ENCODE measurements around the gene INTS11. TPM values are rescaled to one million over a fixed set of nuclear protein-coding genes. Genes with fewer than 3 reads are reported as not detected.
A peak's percentile ranks its signal among the peaks of the same experiment; 100 is the strongest.

Gene INTS11
- total and polyA plus RNA-seq, 9 of the 15 experiments (the other 6 are each of a cell fraction or from before 2014, with no cell fraction given) = 3.6 to 183 (median 110) TPM

DNA sequence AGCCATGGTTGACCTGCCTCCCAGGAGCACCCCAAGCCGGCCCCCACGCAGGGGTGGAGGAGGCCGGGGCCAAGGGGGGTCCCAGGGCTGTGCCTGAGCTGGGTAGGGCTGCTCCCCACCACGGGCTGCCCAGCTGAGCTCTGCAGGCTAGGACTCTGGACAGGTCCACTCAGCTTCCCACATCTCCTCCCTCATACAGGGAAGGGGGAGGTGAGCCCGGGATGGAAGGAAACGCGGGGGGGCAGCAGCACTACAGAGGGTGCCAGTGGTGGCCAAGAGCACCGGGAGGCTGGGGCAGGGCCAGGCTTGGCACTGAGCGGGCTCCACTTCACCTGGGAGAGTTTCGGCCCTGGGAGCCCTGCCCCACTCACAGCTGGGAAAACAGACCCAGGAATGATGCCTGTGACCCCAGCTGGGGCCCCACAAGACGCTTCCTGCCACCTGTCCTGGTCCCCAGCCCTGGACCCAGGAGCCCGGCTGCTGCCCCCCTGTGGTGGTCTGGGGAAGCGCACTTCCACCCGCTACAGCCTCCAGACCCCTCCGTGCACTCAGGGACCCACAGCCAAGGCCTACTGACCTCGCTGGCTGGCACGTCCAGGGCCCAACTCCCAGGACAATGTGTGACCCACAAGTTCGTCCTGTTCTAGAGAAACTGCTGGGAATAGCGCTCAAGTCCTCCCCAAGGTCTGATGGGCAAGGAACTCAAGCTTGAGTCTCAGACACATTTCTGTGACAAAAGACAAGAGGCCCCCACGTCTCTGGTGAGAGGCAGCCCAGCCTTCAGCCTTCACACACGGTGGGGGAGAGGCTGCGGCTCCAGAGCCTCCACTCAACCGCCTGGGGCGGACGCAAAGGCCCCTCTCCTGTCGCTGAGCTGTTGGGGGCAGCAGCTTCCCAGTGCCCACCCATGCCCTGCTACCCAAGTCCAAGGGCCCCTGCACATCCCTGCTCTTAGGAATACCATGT lies 47.6 kb upstream of the INTS11 start (continued):
- TF ChIP-seq, protein P1, sequence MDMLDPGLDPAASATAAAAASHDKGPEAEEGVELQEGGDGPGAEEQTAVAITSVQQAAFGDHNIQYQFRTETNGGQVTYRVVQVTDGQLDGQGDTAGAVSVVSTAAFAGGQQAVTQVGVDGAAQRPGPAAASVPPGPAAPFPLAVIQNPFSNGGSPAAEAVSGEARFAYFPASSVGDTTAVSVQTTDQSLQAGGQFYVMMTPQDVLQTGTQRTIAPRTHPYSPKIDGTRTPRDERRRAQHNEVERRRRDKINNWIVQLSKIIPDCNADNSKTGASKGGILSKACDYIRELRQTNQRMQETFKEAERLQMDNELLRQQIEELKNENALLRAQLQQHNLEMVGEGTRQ (CRISPR knock-in tag; IDR thresholded peaks at IDR 0.05) = no peak
- TF ChIP-seq ZNF224 (CRISPR knock-in tag; IDR thresholded peaks at IDR 0.05) (no peak), PTRF (tag; IDR thresholded peaks at IDR 0.05) (no peak), LCOR (CRISPR knock-in tag; IDR thresholded peaks at IDR 0.05) (0 out of 2 replicates have a peak, but pooled peaks have one; percentile 36), ZNF445 (CRISPR knock-in tag; IDR thresholded peaks at IDR 0.05; ENCODE audit: low read depth) (no peak), ELF2 (CRISPR knock-in tag; IDR thresholded peaks at IDR 0.05) (peak; percentile 55; the same call in 1 of the 2 replicates), RBBP5 (IDR thresholded peaks at IDR 0.05; ENCODE audit: borderline replicate concordance, insufficient read depth, low read length, poor library complexity, severe bottlenecking) (no peak), COPS2 (conservative IDR thresholded peaks at IDR 0.05) (no peak), SAFB (IDR thresholded peaks at IDR 0.05; ENCODE audit: borderline replicate concordance, low read depth, low read length) (no peak), MAFK (IDR thresholded peaks at IDR 0.05; ENCODE audit: low read length) (no peak), RBM22 (IDR thresholded peaks at IDR 0.05; ENCODE audit: low read depth, low read length, poor library complexity, severe bottlenecking) (peak; percentile 80), GABPB1 (CRISPR knock-in tag; IDR thresholded peaks at IDR 0.05) (peak; percentile 15; the same call in 1 of the 2 replicates), SUPT5H (IDR thresholded peaks at IDR 0.05) (peak; percentile 26; the same call in 1 of the 2 replicates), MYC (IDR thresholded peaks at IDR 0.05; ENCODE audit: low read depth, low read length) (peak; percentile 12; the same call in 1 of the 2 replicates), MYC (CRISPR knock-in tag; IDR thresholded peaks at IDR 0.05; ENCODE audit: borderline replicate concordance, low read depth) (peak; percentile 37; the same call in 1 of the 2 replicates)
- TF ChIP-seq, protein P2, sequence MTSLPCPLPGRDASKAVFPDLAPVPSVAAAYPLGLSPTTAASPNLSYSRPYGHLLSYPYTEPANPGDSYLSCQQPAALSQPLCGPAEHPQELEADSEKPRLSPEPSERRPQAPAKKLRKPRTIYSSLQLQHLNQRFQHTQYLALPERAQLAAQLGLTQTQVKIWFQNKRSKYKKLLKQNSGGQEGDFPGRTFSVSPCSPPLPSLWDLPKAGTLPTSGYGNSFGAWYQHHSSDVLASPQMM (CRISPR knock-in tag; IDR thresholded peaks at IDR 0.05) = no peak
- TF ChIP-seq, protein P3, sequence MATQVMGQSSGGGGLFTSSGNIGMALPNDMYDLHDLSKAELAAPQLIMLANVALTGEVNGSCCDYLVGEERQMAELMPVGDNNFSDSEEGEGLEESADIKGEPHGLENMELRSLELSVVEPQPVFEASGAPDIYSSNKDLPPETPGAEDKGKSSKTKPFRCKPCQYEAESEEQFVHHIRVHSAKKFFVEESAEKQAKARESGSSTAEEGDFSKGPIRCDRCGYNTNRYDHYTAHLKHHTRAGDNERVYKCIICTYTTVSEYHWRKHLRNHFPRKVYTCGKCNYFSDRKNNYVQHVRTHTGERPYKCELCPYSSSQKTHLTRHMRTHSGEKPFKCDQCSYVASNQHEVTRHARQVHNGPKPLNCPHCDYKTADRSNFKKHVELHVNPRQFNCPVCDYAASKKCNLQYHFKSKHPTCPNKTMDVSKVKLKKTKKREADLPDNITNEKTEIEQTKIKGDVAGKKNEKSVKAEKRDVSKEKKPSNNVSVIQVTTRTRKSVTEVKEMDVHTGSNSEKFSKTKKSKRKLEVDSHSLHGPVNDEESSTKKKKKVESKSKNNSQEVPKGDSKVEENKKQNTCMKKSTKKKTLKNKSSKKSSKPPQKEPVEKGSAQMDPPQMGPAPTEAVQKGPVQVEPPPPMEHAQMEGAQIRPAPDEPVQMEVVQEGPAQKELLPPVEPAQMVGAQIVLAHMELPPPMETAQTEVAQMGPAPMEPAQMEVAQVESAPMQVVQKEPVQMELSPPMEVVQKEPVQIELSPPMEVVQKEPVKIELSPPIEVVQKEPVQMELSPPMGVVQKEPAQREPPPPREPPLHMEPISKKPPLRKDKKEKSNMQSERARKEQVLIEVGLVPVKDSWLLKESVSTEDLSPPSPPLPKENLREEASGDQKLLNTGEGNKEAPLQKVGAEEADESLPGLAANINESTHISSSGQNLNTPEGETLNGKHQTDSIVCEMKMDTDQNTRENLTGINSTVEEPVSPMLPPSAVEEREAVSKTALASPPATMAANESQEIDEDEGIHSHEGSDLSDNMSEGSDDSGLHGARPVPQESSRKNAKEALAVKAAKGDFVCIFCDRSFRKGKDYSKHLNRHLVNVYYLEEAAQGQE (IDR thresholded peaks at IDR 0.05; ENCODE audit: borderline replicate concordance) = peak; percentile 64; the same call in 1 of the 2 replicates
- TF ChIP-seq, protein P3 (CRISPR knock-in tag; IDR thresholded peaks at IDR 0.05; ENCODE audit: low read depth) = no peak; the same call in 1 of the 2 replicates

Measured in K562 (cell line).